Urothelium cell line (cell line): ENCODE measurements around the gene DBN1.

Experiments
- DNase-seq: peaks from one replicate; pipeline ENCODE4 v3.0.0; 2011; ENCODE audit warnings: low spot score, mixed read lengths
- FAIRE-seq: peaks from 2 replicates; lab custom pipeline; 2011; peaks lifted over from hg19 to GRCh38; lab: Jason Lieb, UNC

The DBN1 gene

GRCh38 chr5:177473443-177474001, at the start of gene DBN1:
Gene DBN1 (minus strand): TSS chr5:177473634. CDS start chr5:177473521, 113 bp downstream.
- FAIRE-seq, result peak; percentile 35

GRCh38 chr5:177520916-177521513, 47.6 kb upstream of the DBN1 start:
- no peak for FAIRE-seq
- DNase-seq, result no peak

More at GRCh38 chr5:177473443-177474001, at the start of gene DBN1:
- DNase-seq, result peak; percentile 91

- FAIRE-seq (no peak), DNase-seq (no peak)
These were observed 46.8 kb upstream of the DBN1 start for GRCh38 chr5:177520271-177520670.

DNA sequence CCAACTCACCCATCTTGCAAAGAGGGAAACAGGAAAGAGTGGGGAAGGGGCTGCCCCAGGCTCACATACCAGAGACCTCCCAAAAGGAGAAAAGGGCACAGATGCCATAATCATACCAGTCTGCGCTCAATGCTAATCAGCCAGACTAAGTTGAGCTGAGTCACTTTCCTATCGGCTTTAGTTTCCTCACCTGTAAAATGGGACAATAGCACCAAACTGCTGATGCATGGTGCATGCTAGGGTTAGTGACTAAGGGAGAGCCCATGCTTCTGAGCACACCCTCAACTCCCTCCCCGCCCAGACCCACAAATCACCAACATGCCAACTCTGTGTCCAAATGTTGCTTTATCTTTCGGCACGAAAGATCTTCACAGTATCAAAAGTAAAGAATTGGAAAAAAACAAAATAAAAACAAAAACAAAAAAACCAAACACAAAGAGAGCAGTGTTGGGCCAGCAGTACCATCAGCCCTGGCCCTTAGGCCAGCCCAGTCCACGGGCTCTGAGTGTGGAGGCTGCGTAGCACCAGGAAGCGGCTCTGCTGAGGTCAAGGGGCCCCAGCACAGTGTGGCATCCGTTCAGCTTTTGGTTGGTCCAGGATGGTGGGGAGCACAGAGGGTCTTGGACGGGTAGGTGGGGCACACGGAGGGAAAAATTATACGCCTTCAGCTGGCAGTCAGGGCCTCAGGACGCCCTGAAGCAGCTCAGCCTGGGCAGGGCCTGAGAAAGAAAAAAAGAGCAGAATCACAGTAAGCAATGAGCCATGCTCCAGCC, 46.2 kb upstream of the DBN1 start:
- FAIRE-seq, result no peak

GRCh38 chr5:177516601-177517568, 43.5 kb upstream of the DBN1 start, which contains the start of gene DDX41:
Gene DDX41 (minus strand): TSS chr5:177516961. CDS start chr5:177516945, 16 bp downstream.
- FAIRE-seq (peak; percentile 99), DNase-seq (peak; percentile 97)

More for the DNA sequence above, 46.2 kb upstream of the DBN1 start:
- DNase-seq, result no peak

- FAIRE-seq (no peak), DNase-seq (no peak)
These were observed 42.1 kb upstream of the DBN1 start for GRCh38 chr5:177515580-177515979.

- no peak for FAIRE-seq
These were observed 41.1 kb upstream of the DBN1 start for GRCh38 chr5:177514541-177514940.

DNA sequence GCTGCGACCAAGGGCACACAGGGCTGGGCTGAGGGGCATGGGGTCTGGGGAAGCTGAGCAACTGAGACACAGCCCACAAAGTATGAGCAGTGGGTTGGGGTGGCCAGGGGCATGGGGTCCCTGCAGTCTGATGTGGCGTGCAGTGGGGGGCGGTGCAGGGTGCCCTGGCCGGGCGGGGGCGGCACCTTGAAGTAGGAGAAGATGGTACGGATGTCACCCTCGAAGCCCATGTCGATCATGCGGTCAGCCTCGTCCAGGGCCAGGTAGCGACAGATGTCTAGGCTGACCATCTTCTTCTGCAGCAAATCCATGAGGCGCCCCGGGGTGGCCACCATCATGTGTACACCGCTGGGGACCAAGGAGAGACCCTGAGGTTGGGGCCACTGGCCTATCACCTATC, 40.1 kb upstream of the DBN1 start:
- FAIRE-seq (no peak), DNase-seq (no peak)

More at GRCh38 chr5:177514541-177514940, 41.1 kb upstream of the DBN1 start:
- no peak for DNase-seq

DNA sequence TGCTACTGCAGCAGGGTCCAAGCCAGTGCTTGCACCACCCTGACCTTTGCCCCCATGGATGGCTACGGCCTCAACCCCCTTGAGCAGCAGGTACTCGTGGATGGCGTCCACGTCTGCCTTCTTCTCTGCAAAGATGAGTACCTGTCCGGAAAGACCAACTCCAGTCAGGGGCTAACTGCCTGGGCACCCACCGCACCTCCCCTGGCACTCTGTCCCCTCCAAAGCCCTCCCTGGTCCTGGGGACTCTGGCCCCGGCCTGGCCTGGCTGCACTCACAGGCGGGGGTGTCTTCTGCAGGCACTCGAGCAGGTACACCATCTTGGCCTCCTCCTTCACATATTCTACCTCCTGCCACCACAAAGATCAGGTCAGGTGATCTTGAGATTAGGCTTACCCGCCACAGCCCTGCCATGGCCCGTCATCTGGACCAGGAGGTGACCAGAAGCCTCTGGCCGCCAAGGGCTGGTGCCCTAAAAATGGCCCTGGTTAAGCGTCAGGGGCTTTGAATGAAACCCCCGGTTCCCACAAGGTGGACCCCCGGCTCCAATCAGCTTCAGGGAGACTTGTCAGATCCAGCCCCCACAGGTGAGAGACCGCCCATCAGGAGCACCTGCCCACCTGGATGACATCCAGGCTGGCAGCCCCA, 39.4 kb upstream of the DBN1 start:
- FAIRE-seq, result no peak
- DNase-seq, result no peak

DNA sequence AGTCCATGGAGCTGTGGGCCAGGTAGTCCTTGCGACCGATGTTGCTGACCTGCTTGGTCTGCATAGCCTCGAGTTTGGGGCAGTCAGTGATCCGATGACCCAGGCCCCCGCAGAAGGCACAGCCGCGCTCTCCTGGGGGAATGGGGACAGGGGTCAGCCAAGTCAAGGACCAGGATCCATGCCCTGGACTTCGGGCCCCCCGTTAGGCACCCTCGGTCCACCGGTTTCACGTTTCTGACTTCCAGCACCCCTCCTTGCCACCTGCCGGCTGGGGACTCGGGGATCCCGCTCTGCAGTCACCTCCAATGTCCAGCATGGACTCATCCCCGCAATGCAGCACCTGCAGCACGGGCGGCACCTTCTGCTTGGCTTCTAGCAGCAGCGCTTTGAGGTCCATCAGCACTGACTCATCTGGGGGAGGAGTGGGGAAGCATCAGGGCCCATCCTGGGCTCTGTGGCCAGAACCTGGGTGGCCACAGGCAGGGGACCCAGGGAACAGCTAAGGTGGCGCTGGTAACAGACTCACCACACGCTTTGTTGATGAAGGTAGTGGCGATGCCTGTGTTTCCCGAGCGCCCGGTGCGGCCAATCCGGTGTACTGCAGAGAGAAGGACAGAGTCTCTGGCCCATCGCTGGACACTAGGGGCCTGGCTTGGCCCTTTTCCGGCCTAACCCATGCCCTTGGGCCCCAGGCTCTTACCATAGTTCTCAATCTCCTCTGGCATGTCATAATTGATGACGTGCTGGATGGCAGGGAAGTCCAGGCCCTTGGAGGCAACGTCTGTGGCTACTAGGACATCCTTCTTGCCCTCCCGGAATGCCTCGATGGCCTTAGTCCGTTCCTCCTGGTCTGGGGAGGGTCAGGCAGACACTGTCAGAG, 38.6 kb upstream of the DBN1 start:
- DNase-seq (no peak), FAIRE-seq (no peak)

- FAIRE-seq (no peak), DNase-seq (no peak)
These were observed 37.7 kb upstream of the DBN1 start for GRCh38 chr5:177511181-177511580.

- FAIRE-seq (no peak), DNase-seq (no peak)
These were observed 37.2 kb upstream of the DBN1 start for GRCh38 chr5:177510567-177511053.

GRCh38 chr5:177509991-177510566, 36.6 kb upstream of the DBN1 start:
- DNase-seq, result no peak

GRCh38 chr5:177509381-177509951, 36.0 kb upstream of the DBN1 start, which contains the start of gene DOK3:
Gene DOK3 (minus strand): TSS chr5:177509826. CDS start chr5:177509540, 286 bp downstream.
- DNase-seq, result no peak
- no peak for FAIRE-seq

More at GRCh38 chr5:177509991-177510566, 36.6 kb upstream of the DBN1 start:
- FAIRE-seq, result no peak

GRCh38 chr5:177508837-177509236, 35.4 kb upstream of the DBN1 start:
- DNase-seq (no peak), FAIRE-seq (no peak)

- FAIRE-seq (no peak), DNase-seq (no peak)
These were observed 34.8 kb upstream of the DBN1 start for GRCh38 chr5:177508221-177508611.

GRCh38 chr5:177507596-177508220, 34.3 kb upstream of the DBN1 start:
- DNase-seq (no peak), FAIRE-seq (no peak)

DNA sequence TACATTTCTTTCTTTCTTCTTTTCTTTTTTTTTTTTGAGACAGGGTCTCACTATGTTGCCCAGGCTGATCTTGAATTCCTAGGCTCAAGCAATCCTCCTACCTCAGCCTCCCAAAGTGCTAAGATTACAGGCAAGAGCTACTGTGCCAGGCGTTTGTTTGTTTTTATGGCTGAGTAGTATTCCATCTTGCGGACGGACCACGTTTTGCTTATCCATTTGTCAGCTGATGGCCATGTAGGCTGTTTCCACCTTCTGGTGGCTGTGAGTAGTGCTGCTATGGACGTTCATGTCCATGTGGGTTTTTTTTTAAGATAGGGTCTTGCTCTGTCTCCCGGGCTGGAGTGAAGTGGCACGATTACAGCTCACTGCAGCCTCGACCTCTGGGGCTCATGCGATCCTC, 33.7 kb upstream of the DBN1 start:
- FAIRE-seq (no peak), DNase-seq (no peak)
